Body of pancreas (tissue), 4 donors: Measurements from ENCODE around the gene SOBP.

Experiments
- CTCF ChIP-seq, 7 experiments: fragments of 450-650 bp in 4 of 7; fragments of 200-600 bp in 3 of 7; sonication (generic) in 3 of 7; IDR thresholded peaks; one replicate each; pipeline ENCODE4 v1.5.1; 2016 to 2019; ENCODE audit warnings: antibody characterized with exemption in 7 of 7
- POLR2A ChIP-seq, 3 donors: fragments of 450-650 bp; IDR thresholded peaks; one replicate each; pipeline ENCODE4 v1.6.1; 2016; ENCODE audit warnings: antibody characterized with exemption in 3 of 3, mild to moderate bottlenecking in 2 of 3

- no peak for TF ChIP-seq CTCF (IDR thresholded peaks at IDR 0.05)
- TF ChIP-seq POLR2A (IDR thresholded peaks at IDR 0.05): no peak
Measured at GRCh38 chr6:107534571-107535141, 44.7 kb downstream of the SOBP start.
